Measurements from ENCODE around the gene KIF16B.
"Not testable (repeated sequence)": the region's sequence is repeated elsewhere in the genome, so short reads cannot be mapped to it uniquely, and the experiment has no call there.

The KIF16B gene

GRCh38 chr20:16261733-16262273 lies 311.4 kb downstream of the KIF16B start:
- Histone ChIP-seq H3K4me2 (ENCODE audit: low read length) (peak overlapping the region; percentile 4), H3K27ac (no peak overlapping the region), H3K27me3 (ENCODE audit: control insufficient read depth, insufficient read depth, low read length) (no peaks in the 10 kb centered on the region), H3K4me3 (ENCODE audit: low read depth, low read length) (no peak overlapping the region), H3K79me2 (no peaks in the 10 kb centered on the region), H3K36me3 (ENCODE audit: control insufficient read depth, insufficient read depth, low read length) (no peaks in the 10 kb centered on the region), H3K9me3 (ENCODE audit: control insufficient read depth, low read length) (no peaks in the 10 kb centered on the region), H2AFZ (peak overlapping the region; percentile 45), H3K9ac (no peak overlapping the region), H3K4me1 (peaks cover 12% of the 10 kb centered on the region)
- no peak for TF ChIP-seq CTCF (IDR thresholded peaks at IDR 0.05)

GRCh38 chr20:16260911-16261310 lies 312.3 kb downstream of the KIF16B start:
- peaks cover 12% of the 10 kb centered on the region for H3K4me1 ChIP-seq
- H3K4me2 ChIP-seq (ENCODE audit: low read length): no peak overlapping the region
- no peak overlapping the region for H2AFZ ChIP-seq
- no peaks in the 10 kb centered on the region for H3K27me3 ChIP-seq (ENCODE audit: control insufficient read depth, insufficient read depth, low read length)
- H3K27ac ChIP-seq: no peak overlapping the region
- no peaks in the 10 kb centered on the region for H3K9me3 ChIP-seq (ENCODE audit: control insufficient read depth, low read length)
- H3K36me3 ChIP-seq (ENCODE audit: control insufficient read depth, insufficient read depth, low read length): no peaks in the 10 kb centered on the region
- TF ChIP-seq CTCF (IDR thresholded peaks at IDR 0.05): no peak
- H3K4me3 ChIP-seq (ENCODE audit: low read depth, low read length): no peak overlapping the region
- H3K79me2 ChIP-seq: no peaks in the 10 kb centered on the region
- H3K9ac ChIP-seq: no peak overlapping the region

- H2AFZ ChIP-seq; H3K27ac ChIP-seq; H3K79me2 ChIP-seq; H3K27me3 ChIP-seq (ENCODE audit: control insufficient read depth, insufficient read depth, low read length); H3K9ac ChIP-seq; H3K4me2 ChIP-seq (ENCODE audit: low read length); H3K9me3 ChIP-seq (ENCODE audit: control insufficient read depth, low read length); H3K36me3 ChIP-seq (ENCODE audit: control insufficient read depth, insufficient read depth, low read length); H3K4me3 ChIP-seq (ENCODE audit: low read depth, low read length): not testable (repeated sequence)
- H3K4me1 ChIP-seq: peaks cover 12% of the 10 kb centered on the region
These were observed 313.1 kb downstream of the KIF16B start for GRCh38 chr20:16260133-16260532.

- Histone ChIP-seq H3K79me2 (no peaks in the 10 kb centered on the region), H3K4me3 (ENCODE audit: low read depth, low read length) (no peak overlapping the region), H3K4me1 (peaks cover 12% of the 10 kb centered on the region), H2AFZ (no peak overlapping the region), H3K36me3 (ENCODE audit: control insufficient read depth, insufficient read depth, low read length) (no peaks in the 10 kb centered on the region), H3K27me3 (ENCODE audit: control insufficient read depth, insufficient read depth, low read length) (no peaks in the 10 kb centered on the region), H3K9ac (no peak overlapping the region), H3K9me3 (ENCODE audit: control insufficient read depth, low read length) (no peaks in the 10 kb centered on the region), H3K4me2 (ENCODE audit: low read length) (no peak overlapping the region), H3K27ac (no peak overlapping the region)
- no peak for TF ChIP-seq CTCF (IDR thresholded peaks at IDR 0.05)
These were observed 314.5 kb downstream of the KIF16B start for GRCh38 chr20:16258766-16259165.

GRCh38 chr20:16257813-16258430 lies 315.3 kb downstream of the KIF16B start:
- Histone ChIP-seq H3K9me3 (ENCODE audit: control insufficient read depth, low read length) (no peaks in the 10 kb centered on the region), H3K9ac (no peak overlapping the region), H3K27me3 (ENCODE audit: control insufficient read depth, insufficient read depth, low read length) (no peaks in the 10 kb centered on the region), H3K4me3 (ENCODE audit: low read depth, low read length) (no peak overlapping the region), H3K4me2 (ENCODE audit: low read length) (no peak overlapping the region), H3K36me3 (ENCODE audit: control insufficient read depth, insufficient read depth, low read length) (no peaks in the 10 kb centered on the region), H2AFZ (no peak overlapping the region), H3K79me2 (no peaks in the 10 kb centered on the region), H3K27ac (no peak overlapping the region), H3K4me1 (peaks cover 11% of the 10 kb centered on the region)
- TF ChIP-seq CTCF (IDR thresholded peaks at IDR 0.05): no peak

Data from parathyroid adenoma (tissue), 2 donors.